ENCODE results near the gene ZNF521.
A peak's percentile ranks its signal among the peaks of the same experiment; 100 is the strongest.

DNA sequence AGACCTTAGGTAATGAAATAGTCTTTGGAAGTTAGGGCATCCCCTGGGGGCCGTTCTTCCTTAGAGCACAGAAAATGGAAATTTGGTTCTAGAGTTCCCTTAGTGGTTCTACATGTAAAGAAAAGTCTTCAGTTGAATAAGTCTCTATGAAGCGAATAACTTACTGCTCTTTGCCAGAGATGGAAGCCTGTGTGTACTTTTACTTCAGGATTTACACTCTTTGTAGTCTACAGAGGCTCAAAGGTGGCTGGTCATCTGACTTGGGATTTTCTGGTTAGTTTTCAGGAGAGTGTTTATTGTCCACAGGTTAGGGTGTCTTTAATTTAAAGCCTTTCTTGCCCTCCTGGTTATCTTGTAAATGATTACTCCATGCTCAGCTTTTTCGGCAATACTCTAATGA lies 210.6 kb downstream of the ZNF521 start:
- no peak for TF ChIP-seq POLR2AphosphoS5 (IDR thresholded peaks at IDR 0.05; ENCODE audit: low read depth)
- TF ChIP-seq, protein P1, sequence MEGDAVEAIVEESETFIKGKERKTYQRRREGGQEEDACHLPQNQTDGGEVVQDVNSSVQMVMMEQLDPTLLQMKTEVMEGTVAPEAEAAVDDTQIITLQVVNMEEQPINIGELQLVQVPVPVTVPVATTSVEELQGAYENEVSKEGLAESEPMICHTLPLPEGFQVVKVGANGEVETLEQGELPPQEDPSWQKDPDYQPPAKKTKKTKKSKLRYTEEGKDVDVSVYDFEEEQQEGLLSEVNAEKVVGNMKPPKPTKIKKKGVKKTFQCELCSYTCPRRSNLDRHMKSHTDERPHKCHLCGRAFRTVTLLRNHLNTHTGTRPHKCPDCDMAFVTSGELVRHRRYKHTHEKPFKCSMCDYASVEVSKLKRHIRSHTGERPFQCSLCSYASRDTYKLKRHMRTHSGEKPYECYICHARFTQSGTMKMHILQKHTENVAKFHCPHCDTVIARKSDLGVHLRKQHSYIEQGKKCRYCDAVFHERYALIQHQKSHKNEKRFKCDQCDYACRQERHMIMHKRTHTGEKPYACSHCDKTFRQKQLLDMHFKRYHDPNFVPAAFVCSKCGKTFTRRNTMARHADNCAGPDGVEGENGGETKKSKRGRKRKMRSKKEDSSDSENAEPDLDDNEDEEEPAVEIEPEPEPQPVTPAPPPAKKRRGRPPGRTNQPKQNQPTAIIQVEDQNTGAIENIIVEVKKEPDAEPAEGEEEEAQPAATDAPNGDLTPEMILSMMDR (conservative IDR thresholded peaks at IDR 0.05; ENCODE audit: low read depth in 2 of 2), result peak in 1 of 2 experiments; percentile 32; a peak in 2 of 4 replicates
- no peak for TF ChIP-seq EZH2phosphoT487 (IDR thresholded peaks at IDR 0.05; ENCODE audit: unreplicated experiment)
- no peak for TF ChIP-seq EZH2 (IDR thresholded peaks at IDR 0.05; ENCODE audit: low read depth, unreplicated experiment)
- no peak for TF ChIP-seq STAT1 (IDR thresholded peaks at IDR 0.05; ENCODE audit: unreplicated experiment)
- no peak for TF ChIP-seq ZNF331 (CRISPR knock-in tag; IDR thresholded peaks at IDR 0.05; ENCODE audit: low read depth)
- TF ChIP-seq, protein P2, sequence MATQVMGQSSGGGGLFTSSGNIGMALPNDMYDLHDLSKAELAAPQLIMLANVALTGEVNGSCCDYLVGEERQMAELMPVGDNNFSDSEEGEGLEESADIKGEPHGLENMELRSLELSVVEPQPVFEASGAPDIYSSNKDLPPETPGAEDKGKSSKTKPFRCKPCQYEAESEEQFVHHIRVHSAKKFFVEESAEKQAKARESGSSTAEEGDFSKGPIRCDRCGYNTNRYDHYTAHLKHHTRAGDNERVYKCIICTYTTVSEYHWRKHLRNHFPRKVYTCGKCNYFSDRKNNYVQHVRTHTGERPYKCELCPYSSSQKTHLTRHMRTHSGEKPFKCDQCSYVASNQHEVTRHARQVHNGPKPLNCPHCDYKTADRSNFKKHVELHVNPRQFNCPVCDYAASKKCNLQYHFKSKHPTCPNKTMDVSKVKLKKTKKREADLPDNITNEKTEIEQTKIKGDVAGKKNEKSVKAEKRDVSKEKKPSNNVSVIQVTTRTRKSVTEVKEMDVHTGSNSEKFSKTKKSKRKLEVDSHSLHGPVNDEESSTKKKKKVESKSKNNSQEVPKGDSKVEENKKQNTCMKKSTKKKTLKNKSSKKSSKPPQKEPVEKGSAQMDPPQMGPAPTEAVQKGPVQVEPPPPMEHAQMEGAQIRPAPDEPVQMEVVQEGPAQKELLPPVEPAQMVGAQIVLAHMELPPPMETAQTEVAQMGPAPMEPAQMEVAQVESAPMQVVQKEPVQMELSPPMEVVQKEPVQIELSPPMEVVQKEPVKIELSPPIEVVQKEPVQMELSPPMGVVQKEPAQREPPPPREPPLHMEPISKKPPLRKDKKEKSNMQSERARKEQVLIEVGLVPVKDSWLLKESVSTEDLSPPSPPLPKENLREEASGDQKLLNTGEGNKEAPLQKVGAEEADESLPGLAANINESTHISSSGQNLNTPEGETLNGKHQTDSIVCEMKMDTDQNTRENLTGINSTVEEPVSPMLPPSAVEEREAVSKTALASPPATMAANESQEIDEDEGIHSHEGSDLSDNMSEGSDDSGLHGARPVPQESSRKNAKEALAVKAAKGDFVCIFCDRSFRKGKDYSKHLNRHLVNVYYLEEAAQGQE (IDR thresholded peaks at IDR 0.05; ENCODE audit: unreplicated experiment), result no peak
- TF ChIP-seq, protein P3, sequence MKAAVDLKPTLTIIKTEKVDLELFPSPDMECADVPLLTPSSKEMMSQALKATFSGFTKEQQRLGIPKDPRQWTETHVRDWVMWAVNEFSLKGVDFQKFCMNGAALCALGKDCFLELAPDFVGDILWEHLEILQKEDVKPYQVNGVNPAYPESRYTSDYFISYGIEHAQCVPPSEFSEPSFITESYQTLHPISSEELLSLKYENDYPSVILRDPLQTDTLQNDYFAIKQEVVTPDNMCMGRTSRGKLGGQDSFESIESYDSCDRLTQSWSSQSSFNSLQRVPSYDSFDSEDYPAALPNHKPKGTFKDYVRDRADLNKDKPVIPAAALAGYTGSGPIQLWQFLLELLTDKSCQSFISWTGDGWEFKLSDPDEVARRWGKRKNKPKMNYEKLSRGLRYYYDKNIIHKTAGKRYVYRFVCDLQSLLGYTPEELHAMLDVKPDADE (IDR thresholded peaks at IDR 0.05), result no peak
- no peak for TF ChIP-seq JUNB (IDR thresholded peaks at IDR 0.05; ENCODE audit: unreplicated experiment)
- TF ChIP-seq CREB1 (CRISPR knock-in tag; IDR thresholded peaks at IDR 0.05; ENCODE audit: low read depth), result no peak
- no peak for TF ChIP-seq ZNF114 (CRISPR knock-in tag; IDR thresholded peaks at IDR 0.05)
- no peak for TF ChIP-seq NANOG (IDR thresholded peaks at IDR 0.05; ENCODE audit: borderline replicate concordance)

Data from GM23338 (cell line).